K562 (cell line): Measurements from ENCODE around the gene C3AR1. TPM values are rescaled to one million over a fixed set of nuclear protein-coding genes. Genes with fewer than 3 reads are reported as not detected.

Experiments used
- CTBP1 ChIP-seq: fragments of 450-650 bp; IDR thresholded peaks from 2 replicates; pipeline ENCODE4 v1.6.1; 2016; ENCODE audit warnings: borderline replicate concordance
- ESRRA ChIP-seq: fragments of 450-650 bp; IDR thresholded peaks from 2 replicates; pipeline ENCODE4 v1.6.1; 2014; ENCODE audit warnings: low read depth, mild to moderate bottlenecking, moderate library complexity, borderline replicate concordance
- MEIS2 ChIP-seq: fragments of 450-650 bp; IDR thresholded peaks from 2 replicates; pipeline ENCODE4 v1.6.1; 2014; ENCODE audit warnings: mild to moderate bottlenecking; ENCODE audit not compliant: partially characterized antibody
- SPI1 ChIP-seq: IDR thresholded peaks from 2 replicates; pipeline ENCODE4 v1.6.1; 2011; ENCODE audit warnings: low read depth, low read length, control low read depth, borderline replicate concordance
- TSC22D4 ChIP-seq: fragments of 450-650 bp; IDR thresholded peaks from 2 replicates; pipeline ENCODE4 v1.6.1; 2016; ENCODE audit warnings: missing genetic modification characterization, missing biosample characterization, control low read depth
- polyA plus RNA-seq, 8 experiments: library from polyadenylated mRNA; depleted of rRNA in 4 of 8; stranded (reverse) in 5 of 8; unstranded in 3 of 8; fragments of >200 nt; fragmentation: Nextera tagmentation in 2 of 8; fragmentation: Illumina TruSeq in 1 of 8; extraction: Ambion mirVana in 2 of 8; extraction: Trizol in 1 of 8; gene quantifications; 2 replicates each; pipeline versions ENCODE4 v1.2.1 to v1.2.3, GENCODE V29; 2011 to 2014; ENCODE audit warnings: inconsistent platforms in 1 of 8, missing spikeins in 1 of 8
- total RNA-seq, 7 experiments: library from RNA; depleted of rRNA in 6 of 7; stranded (reverse); fragments of >200 nt in 6 of 7; fragmentation: Illumina TruSeq in 2 of 7; extraction: Trizol in 2 of 7; gene quantifications; 2 replicates each; pipeline versions ENCODE4 v1.2.1 to v1.2.3, GENCODE V29; 2011 to 2021; ENCODE audit warnings: low replicate concordance in 1 of 7
- TF ChIP-seq, protein P1 (sequence below): fragments of 450-650 bp; formaldehyde crosslinking; IDR thresholded peaks from 2 replicates; pipeline ENCODE4 v1.4.0; 2020; ENCODE audit warnings: mild to moderate bottlenecking, moderate library complexity
- TF ChIP-seq, protein P2 (sequence below), 3 experiments: fragments of 200-800 bp in 1 of 3; sonication (Bioruptor generic) in 1 of 3; sonication (generic) in 1 of 3; formaldehyde crosslinking in 1 of 3; IDR thresholded peaks; 2 replicates each; pipeline versions ENCODE4 v1.6.1 to v1.8.0; 2016 to 2022; ENCODE audit warnings: mild to moderate bottlenecking in 2 of 3, missing compliant biosample characterization in 2 of 3, missing genetic modification characterization in 2 of 3, missing genetic modification reagents in 1 of 3
- TF ChIP-seq, protein P3 (sequence below), 2 experiments: fragments of 450-650 bp in 1 of 2; sonication (generic) in 1 of 2; formaldehyde crosslinking in 1 of 2; IDR thresholded peaks in 1 of 2; conservative IDR thresholded peaks in 1 of 2; 2 replicates each; pipeline versions ENCODE4 v1.6.1 to v1.8.1; 2016 to 2023; ENCODE audit warnings: mild to moderate bottlenecking in 2 of 2, moderate library complexity in 2 of 2, inconsistent platforms in 1 of 2, missing genetic modification reagents in 1 of 2
- TF ChIP-seq, protein P4 (sequence below): fragments of 450-650 bp; IDR thresholded peaks from 2 replicates; pipeline ENCODE4 v1.6.1; 2016

C3AR1 gene
- total and polyA plus RNA-seq, 9 of the 15 experiments (the other 6 are each of a cell fraction or from before 2014, with no cell fraction given) = 2.2 to 12.9 (median 5.3) TPM

DNA sequence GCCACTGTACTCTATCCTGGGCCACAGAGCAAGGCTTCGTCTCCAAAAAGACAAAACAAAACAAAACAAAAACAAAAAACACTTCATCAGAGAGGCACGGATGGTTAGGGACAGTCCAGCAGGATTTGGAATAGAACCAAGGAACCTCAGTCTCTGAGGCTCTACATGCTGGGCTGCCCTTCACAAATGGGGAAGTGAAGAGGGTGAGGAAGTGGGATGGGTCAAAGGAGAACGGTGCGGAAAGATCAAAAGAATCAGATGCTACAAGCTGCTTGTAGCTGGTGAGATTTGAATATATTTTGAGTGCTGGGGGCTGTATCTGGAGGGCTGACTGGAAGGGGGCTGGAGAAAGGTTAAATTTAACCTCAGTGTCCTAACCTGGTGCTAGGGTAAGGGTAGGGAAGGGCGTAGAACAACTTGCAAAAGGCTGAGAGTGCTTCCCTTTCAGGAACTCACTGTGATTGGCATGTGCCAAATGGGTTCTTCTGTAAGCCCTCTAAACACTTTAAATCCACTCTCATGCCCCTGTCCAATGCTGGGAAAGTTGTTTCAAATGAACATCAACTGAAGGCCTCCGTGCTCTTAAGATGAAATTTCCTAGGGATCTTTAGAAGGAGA, 29.0 kb downstream of the C3AR1 start (continued):
- TF ChIP-seq, protein P1, sequence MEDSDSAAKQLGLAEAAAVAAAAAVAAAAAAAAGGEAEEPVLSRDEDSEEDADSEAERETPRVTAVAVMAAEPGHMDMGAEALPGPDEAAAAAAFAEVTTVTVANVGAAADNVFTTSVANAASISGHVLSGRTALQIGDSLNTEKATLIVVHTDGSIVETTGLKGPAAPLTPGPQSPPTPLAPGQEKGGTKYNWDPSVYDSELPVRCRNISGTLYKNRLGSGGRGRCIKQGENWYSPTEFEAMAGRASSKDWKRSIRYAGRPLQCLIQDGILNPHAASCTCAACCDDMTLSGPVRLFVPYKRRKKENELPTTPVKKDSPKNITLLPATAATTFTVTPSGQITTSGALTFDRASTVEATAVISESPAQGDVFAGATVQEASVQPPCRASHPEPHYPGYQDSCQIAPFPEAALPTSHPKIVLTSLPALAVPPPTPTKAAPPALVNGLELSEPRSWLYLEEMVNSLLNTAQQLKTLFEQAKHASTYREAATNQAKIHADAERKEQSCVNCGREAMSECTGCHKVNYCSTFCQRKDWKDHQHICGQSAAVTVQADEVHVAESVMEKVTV (CRISPR knock-in tag) = no peak
- TF ChIP-seq, protein P2, sequence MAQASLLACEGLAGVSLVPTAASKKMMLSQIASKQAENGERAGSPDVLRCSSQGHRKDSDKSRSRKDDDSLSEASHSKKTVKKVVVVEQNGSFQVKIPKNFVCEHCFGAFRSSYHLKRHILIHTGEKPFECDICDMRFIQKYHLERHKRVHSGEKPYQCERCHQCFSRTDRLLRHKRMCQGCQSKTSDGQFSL (CRISPR knock-in tag; IDR thresholded peaks at IDR 0.05) = no peak
- TF ChIP-seq, protein P2 (tag; IDR thresholded peaks at IDR 0.05) = no peak
- no peak for TF ChIP-seq ESRRA
- 0 out of 2 replicates have a peak, but pooled peaks have one; percentile 18 for TF ChIP-seq CTBP1
- peak; percentile 99 for TF ChIP-seq SPI1
- TF ChIP-seq TSC22D4 (tag) = no peak
- TF ChIP-seq, protein P3, sequence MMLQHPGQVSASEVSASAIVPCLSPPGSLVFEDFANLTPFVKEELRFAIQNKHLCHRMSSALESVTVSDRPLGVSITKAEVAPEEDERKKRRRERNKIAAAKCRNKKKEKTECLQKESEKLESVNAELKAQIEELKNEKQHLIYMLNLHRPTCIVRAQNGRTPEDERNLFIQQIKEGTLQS (IDR thresholded peaks at IDR 0.05) = no peak
- TF ChIP-seq, protein P3 (CRISPR knock-in tag; conservative IDR thresholded peaks at IDR 0.05) = no peak
- TF ChIP-seq, protein P4, sequence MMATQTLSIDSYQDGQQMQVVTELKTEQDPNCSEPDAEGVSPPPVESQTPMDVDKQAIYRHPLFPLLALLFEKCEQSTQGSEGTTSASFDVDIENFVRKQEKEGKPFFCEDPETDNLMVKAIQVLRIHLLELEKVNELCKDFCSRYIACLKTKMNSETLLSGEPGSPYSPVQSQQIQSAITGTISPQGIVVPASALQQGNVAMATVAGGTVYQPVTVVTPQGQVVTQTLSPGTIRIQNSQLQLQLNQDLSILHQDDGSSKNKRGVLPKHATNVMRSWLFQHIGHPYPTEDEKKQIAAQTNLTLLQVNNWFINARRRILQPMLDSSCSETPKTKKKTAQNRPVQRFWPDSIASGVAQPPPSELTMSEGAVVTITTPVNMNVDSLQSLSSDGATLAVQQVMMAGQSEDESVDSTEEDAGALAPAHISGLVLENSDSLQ = peak; percentile 47
- TF ChIP-seq MEIS2 = peak; percentile 68
- TF ChIP-seq, all 486 proteins: peak for 10
